Left ventricle myocardium superior (tissue), 1 donor: ENCODE measurements around the gene MLXIP. TPM values are rescaled to one million over a fixed set of nuclear protein-coding genes. Genes with fewer than 3 reads are reported as not detected.
A peak's percentile ranks its signal among the peaks of the same experiment; 100 is the strongest.
"Not testable (repeated sequence)": the region's sequence is repeated elsewhere in the genome, so short reads cannot be mapped to it uniquely, and the experiment has no call there.

Experiments used
- ATAC-seq: fragments of 200-7000 bp; cut with Tn5 transposase; one replicate; pipeline ENCODE4 v1.9.1; 2020; ENCODE audit warnings: mild to moderate bottlenecking, moderate library complexity
- DNase-seq: peaks from one replicate; pipeline ENCODE4 v3.0.0-alpha.2; 2020
- intact Hi-C: fragments of 100-400 bp; cut with micrococcal nuclease; formaldehyde crosslinking; loops from one replicate; pipeline ENCODE4 v1.11.0; 2022
- total RNA-seq: library from RNA; stranded (reverse); fragmentation: NEBNext Ultra II Directional; extraction: Animal tissue kit (Norgen Biotek cat#: 25700); gene quantifications from one replicate; pipeline ENCODE4 v1.2.1, GENCODE V29; 2021
- donor health status: DM: no; HTN: yes; CAD: no; lungs with severe emphysema.

MLXIP gene
- total RNA-seq, 1 donor from 2014 or later: 30.2 TPM

DNA sequence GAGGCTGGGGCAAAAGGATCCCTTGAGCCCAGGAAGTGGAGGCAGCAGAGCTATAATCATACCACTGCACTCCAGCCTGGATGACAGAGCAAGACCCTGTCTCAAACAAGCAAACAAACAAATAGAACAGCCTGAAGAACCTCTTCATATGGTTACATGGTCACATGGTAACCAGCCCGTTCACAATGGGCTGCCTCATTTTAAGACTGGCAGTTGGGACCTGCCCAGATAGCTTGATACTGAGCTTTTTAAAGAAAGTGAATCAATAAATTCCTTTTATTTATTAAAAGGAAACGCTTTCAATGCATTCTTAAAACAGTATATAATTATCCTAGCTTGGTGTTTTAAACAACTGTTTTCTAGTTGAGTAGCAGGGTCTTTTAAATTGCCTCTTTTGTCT is 10.5 kb downstream of the MLXIP start:
- no peak for ATAC-seq
- no peak for DNase-seq
- intact Hi-C loops: no loop called here

- no peak for DNase-seq
- ATAC-seq: peak; percentile 51
Observed at GRCh38 chr12:122090759-122091515, 12.4 kb downstream of the MLXIP start.

DNA sequence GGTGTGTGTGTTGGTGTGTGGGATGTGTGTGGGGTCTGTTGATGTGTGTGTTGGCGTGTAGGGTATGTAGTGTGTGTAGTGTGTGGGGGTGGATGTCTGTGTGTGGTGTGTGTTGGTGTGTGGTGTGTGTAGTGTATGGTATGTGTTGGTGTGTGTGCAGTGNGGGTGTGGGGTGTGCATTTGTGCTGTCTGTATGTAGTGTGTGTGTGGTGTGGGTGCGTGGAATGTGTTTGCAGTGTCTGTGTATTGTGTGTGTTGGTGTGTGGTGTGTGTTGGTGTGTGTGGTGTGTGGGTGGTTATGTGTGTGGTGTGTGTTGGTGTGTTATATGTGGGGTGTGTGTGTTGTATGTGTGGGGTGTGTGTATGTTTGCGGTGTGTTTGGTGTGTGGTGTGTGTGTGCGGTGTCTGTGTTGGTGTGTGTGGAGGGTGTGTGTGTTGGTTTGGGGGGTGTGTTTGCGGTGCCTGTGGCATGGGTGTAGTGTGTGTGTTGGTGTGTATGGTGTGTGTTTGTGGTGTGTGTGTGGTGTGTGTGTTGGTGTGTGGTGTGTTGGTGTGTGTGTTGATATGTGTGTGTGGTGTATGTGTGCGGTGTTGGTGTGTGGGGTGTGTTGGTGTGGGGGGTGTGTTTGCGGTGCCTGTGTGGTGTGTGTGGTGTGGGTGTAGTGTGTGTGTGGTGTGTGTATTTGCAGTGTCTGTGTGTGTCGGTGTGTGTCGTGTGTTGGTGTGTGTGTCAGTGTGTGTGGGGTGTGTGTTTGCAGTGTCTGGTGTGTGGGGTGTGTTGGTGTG is 14.7 kb downstream of the MLXIP start:
- DNase-seq (no peak), ATAC-seq (no peak)
- intact Hi-C loops: no loop called here

More at GRCh38 chr12:122090759-122091515, 12.4 kb downstream of the MLXIP start:
- intact Hi-C loops: no loop called here

GRCh38 chr12:122094137-122094734 is 15.7 kb downstream of the MLXIP start:
- DNase-seq: no peak
- intact Hi-C loops: no loop called here
- no peak for ATAC-seq

DNA sequence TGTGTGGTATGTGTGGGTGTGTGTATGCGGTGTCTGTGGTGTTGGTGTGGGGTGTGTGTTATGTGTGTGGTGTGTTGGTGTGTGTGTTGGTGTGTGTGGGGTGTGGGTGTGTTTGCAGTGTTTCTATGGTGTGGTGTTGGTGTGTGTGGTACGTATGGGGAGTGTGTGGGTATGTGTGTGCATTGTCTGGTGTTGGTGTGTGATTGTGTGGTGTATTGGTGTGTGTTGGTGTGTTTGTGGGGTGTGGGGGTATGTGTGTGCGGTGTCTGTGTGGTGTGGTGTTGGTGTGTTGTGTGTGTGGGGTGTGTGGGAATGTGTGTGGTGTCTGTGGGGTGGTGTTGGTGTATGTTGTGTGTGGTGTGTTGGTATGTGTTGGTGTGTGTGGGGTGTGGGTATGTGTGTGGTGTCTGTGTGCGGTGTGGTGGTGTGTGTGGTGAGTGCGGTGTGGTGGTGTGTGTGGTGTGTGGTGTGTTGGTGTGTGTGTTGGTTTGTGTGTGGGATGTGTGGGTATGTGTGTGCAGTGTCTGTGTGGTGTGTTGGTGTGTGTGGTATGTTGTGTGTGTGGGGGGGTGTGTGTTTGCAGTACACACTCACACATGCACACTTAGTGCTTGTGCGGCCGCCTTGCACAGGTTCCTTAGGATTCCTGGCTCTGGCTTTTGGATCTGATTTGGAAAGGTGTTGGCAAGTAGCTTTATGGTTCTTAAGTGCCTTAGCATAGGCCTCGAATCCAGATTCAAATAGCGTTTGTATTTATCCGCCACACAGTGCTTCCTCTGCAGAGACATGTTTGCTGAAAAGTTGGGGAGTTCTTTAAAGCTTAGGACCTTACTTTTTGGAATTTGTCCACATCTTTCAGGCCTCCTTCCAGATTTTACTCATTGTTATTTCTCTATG is 16.4 kb downstream of the MLXIP start:
- DNase-seq: no peak
- intact Hi-C loops: no loop called here
- no peak for ATAC-seq

- ATAC-seq (no peak), DNase-seq (no peak)
- intact Hi-C loops: no loop called here
Observed at GRCh38 chr12:122096014-122096413, 17.5 kb downstream of the MLXIP start.

DNA sequence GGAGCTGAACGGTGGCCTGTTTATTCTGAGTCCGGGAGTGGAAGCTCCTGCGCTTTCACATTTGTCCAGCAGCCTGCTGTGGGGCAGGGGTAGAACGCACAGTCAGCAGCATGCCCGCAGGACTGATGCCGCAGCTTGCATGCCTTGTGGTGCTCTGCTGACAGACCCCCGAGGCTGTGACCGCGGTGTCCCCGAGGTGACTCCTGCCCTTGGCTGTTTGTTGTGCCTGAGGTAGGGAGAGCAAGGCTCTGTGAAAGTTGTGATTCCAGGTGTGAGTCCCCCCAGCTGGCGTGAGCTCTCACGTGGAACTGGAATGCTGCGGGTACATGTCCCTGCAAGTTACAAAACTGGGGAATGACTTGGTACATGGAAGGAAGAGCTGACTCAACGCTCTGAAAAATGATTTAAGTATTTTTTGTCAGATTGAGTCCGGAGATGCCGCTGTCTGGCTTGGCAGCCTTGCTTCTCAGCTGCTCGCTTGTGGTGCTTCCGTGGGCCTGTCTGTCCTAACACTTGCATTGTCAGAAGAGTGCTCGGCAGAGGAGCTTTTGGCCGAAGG is 18.1 kb downstream of the MLXIP start:
- intact Hi-C loops: no loop called here

DNA sequence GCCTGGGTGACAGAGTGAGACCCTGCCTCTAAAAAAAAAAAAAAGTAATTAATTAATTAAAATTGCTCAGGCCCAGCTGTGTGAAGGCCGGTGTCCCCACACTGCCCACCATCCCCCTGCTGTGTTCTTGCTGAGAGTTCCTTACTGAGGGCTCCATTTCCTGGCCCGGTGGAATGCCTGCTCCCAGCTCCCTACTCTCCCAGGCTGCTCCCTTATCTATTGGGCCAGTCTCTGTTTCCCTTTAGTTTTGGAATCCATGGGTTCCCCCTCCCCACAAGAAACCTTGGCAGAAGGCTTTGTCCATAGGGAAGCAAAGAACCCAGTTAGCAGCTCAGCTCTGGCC is 19.0 kb downstream of the MLXIP start:
- no peak for DNase-seq
- intact Hi-C loops: no loop called here
- ATAC-seq: peak; percentile 49

More for the DNA sequence above, 18.1 kb downstream of the MLXIP start:
- ATAC-seq (no peak), DNase-seq (peak; percentile 61)

DNA sequence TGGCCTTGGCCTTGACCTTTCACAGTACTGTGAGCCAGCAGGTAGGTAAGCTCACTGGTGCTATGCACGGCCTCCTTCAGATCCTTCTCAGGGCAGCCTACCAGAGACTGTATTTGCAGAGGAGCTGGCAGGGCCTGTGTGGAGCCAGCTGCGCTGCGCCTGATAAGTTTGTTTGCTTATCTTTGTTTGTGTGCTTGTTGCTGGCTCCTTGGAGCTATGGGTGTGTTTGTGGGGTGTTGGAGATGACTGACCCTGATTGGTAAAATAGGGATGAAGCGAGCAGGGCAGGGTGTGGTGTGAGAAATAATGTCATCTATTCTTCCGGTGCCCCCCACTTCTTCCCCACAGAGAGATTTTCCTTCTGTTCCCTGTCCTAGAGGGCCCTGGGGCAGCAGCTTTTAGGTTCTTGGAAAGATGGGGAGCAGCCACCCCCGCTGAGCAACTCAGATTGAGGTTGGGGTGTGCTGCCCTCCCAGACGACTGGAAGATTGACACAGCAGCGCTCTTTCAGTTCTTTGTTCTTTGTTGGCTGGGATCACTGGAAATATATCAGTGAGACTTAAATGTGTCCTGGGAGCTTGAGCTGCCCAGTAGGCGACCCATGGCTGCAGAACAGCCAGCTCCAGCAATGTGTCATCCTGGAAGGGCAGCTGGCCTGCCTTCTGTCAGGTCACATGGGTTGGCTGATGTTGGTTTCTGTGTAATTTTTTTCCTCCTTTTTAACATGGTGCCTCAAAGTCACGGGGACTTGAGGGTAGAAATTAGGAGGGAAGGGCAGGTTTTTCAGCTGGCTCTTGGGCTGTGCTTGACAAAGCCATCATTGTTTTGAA is 19.6 kb downstream of the MLXIP start:
- ATAC-seq: peak; percentile 91
- intact Hi-C loops: no loop called here
- DNase-seq: peak; percentile 85

GRCh38 chr12:122099280-122099749 is 20.8 kb downstream of the MLXIP start:
- DNase-seq (peak; percentile 35), ATAC-seq (peak; percentile 1)
- intact Hi-C loops: no loop called here

- DNase-seq: no peak
- ATAC-seq: no peak
- intact Hi-C loops: no loop called here
Observed at GRCh38 chr12:122099856-122100255, 21.3 kb downstream of the MLXIP start.

DNA sequence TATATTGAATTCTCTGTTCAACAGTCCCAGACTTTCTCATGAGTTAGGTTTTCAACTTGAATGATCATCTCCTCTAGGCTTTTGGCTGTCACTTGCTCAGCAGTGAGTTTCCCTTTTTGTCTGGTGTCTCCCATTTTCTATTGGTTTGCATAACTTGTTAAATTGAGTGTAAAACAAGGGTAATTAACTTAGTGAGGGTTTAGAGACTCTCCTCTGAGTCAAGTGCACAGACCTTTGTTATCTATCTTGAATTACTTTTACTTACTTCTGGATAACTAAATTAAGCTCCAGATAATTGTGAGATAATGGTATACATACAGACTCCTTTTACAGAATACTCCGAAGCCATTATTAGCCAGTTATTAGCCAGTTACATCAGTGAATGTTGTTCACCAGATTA is 22.0 kb downstream of the MLXIP start:
- DNase-seq (no peak), ATAC-seq (no peak)
- intact Hi-C loops: no loop called here

- intact Hi-C loops: no loop called here
- peak; percentile 15 for ATAC-seq
- no peak for DNase-seq
Observed at GRCh38 chr12:122102331-122102730, 23.8 kb downstream of the MLXIP start.

DNA sequence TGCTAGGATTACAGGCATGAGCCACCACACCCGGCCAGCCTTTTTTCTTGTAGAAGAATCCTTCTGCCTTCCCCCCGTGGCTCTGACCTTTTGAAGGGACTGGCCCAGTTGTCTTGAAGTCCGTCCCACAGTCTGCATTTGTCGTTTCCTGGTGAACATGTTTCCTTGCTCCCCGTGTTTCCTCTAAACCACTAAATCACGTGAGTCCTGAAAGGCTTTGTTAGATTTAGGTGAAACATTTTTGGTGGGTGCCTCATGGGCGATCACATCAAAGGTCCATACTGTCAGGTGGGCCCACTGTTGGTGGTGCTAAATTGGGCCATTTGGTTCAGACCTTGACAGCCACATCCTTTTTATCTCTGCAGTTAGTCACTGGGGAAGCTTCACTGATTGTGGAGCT is 26.3 kb downstream of the MLXIP start:
- DNase-seq: no peak
- intact Hi-C loops: no loop called here
- no peak for ATAC-seq

- intact Hi-C loops, DNase-seq, ATAC-seq: not testable (repeated sequence)
Observed at GRCh38 chr12:122105496-122105895, 26.9 kb downstream of the MLXIP start.

DNA sequence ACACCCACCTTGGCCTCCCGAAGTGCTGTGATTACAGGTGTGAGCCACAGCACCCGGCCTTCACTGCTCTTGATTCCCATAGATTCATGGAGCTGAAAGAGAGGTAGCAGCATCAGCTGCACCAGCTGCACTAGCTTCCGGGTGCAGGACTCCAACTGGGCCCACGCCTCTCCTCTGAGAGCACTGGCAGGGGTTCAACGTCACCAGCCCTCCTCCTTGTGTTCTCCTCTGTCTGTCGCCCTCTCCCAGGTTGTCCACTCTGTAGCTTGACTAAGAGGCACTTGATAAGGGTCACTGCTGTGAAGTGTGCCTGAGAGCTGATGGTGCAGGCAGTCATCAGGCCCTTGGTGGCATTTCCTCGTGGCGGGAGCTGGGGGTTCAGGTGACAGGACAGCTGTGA is 28.3 kb downstream of the MLXIP start:
- ATAC-seq (peak; percentile 91), DNase-seq (peak; percentile 79)
- intact Hi-C loops: no loop called here

DNA sequence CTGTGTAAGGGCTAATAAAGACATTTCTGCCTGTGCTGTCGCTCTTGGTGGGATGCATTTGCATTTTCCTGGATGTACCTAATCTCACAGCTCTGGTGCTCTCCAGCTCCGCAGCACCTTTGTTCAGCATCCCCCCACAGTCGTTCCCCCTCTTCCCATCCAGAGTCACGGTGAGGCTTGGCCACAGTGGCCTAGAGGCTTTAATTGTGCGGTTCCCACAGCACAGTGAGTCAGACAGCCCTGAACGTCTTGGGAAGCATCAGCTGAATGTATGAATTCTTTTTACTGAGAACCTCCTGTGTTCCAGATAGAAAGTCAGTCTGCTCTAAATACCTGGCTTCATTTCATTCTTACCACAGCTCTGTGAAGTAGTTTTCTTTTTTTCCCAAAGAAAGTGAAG is 28.7 kb downstream of the MLXIP start:
- no peak for ATAC-seq
- DNase-seq: no peak
- intact Hi-C loops: no loop called here

GRCh38 chr12:122111089-122111641 is 32.6 kb downstream of the MLXIP start:
- ATAC-seq (no peak), DNase-seq (no peak)
- intact Hi-C loops: no loop called here
